ENCODE results near the gene HSD17B8.

- TF ChIP-seq CTCF (IDR thresholded peaks at IDR 0.05; ENCODE audit: low read depth, low read length): no peak
- no peak for TF ChIP-seq POLR2A (IDR thresholded peaks at IDR 0.05; ENCODE audit: extremely low read depth, insufficient read length)
- no peak for TF ChIP-seq MYC (IDR thresholded peaks at IDR 0.05; ENCODE audit: low read depth, low read length)
- no peak for TF ChIP-seq MAX (IDR thresholded peaks at IDR 0.05; ENCODE audit: low read depth, low read length)
Measured at GRCh38 chr6:33201147-33201545, 3.3 kb upstream of the HSD17B8 start.

All from NB4 (cell line).